Fibroblast of pulmonary artery (primary cell): Measurements from ENCODE around the gene LINS1.
A peak's percentile ranks its signal among the peaks of the same experiment; 100 is the strongest.

Experiments used
- DNase-seq: peaks from one replicate; pipeline ENCODE4 v3.0.0-alpha.2; 2010; ENCODE audit warnings: low read depth
- H3K4me3 ChIP-seq: replicated peaks from 2 replicates; pipeline ENCODE4 v1.5.1; 2011; ENCODE audit warnings: low read depth, mild to moderate bottlenecking, control low read depth, low read length, moderate library complexity
- TF ChIP-seq, protein P1 (sequence below): IDR thresholded peaks from 2 replicates; pipeline ENCODE4 v1.5.1; 2011; ENCODE audit warnings: mild to moderate bottlenecking, control low read depth, low read length, inconsistent platforms; ENCODE audit errors: missing control alignments

The LINS1 gene, protein sequence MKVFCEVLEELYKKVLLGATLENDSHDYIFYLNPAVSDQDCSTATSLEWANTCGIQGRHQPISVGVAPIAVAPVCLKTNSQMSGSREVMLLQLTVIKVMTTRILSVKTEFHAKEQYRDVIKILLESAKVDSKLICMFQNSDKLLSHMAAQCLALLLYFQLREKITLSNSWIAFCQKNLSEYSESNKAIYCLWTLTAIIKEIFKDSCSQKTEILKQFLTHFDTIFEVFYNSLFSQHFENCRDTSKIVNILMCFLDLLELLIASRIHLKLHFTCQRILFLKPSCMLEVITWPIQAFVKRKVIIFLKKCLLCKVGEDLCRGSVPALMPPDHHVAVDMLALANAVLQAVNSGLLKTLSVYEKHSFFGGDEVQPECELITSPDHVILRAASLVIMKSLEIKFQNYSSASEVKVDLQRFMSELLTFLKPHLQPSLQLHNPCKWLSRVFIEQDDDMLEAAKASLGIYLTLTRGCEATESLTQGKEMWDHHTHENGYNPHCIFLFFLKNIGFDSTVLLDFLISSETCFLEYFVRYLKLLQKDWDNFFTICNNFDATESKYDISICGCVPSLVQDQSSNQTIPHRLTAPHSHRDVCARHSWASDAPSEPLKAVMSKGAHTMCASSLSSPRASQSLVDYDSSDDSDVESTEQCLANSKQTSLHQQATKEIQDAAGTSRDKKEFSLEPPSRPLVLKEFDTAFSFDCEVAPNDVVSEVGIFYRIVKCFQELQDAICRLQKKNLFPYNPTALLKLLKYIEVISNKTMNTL

DNA sequence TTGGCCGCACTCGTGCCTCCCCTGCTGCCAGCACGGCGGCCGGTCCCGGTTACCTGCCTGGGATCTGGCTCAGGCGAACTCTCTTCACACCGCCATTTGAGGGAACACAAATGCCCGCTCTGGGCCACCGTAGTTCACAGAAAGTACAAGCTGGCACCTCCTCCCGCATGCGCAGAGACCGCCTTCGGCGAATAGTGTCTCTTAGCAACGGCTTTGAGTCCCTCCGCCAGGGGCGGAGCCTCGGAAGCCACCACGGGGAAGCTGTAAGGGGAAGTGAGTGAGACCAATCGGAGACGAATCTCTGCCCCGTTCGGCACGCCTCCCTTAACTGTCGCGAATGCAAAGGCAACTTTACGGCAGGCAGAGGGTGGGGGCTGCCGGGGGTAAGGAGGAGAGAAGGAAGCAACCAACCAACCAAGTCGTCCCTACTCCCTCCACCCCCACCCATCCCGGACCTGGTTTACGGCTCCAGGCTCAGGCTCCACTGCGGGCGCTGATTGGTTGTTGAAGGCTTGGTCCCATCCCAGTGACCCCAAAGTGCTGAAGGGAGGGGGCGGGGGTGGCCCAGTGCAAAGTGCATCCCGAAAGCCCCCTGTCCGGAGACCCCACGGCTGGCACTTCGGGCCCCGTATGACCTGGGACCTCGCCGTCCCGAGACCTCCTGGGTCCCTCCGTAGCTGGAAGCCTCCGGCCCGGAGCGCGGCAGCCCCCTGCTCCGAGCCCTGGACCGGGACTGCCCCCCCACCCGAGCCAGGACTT is at the start of gene LINS1, which contains the start of gene ASB7:
LINS1 (minus strand) TSS at position 121 of the 759 bp plus-strand sequence. CDS start 21,342 bp downstream, outside the sequence.
ASB7 (plus strand) TSS at position 526 of the 759 bp plus-strand sequence. CDS start 9,628 bp downstream, outside the sequence.
- TF ChIP-seq, protein P1, sequence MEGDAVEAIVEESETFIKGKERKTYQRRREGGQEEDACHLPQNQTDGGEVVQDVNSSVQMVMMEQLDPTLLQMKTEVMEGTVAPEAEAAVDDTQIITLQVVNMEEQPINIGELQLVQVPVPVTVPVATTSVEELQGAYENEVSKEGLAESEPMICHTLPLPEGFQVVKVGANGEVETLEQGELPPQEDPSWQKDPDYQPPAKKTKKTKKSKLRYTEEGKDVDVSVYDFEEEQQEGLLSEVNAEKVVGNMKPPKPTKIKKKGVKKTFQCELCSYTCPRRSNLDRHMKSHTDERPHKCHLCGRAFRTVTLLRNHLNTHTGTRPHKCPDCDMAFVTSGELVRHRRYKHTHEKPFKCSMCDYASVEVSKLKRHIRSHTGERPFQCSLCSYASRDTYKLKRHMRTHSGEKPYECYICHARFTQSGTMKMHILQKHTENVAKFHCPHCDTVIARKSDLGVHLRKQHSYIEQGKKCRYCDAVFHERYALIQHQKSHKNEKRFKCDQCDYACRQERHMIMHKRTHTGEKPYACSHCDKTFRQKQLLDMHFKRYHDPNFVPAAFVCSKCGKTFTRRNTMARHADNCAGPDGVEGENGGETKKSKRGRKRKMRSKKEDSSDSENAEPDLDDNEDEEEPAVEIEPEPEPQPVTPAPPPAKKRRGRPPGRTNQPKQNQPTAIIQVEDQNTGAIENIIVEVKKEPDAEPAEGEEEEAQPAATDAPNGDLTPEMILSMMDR, result no peak
- peak; percentile 100 for DNase-seq
- peak within 1 kb of the TSS; percentile 93 for H3K4me3 ChIP-seq

DNA sequence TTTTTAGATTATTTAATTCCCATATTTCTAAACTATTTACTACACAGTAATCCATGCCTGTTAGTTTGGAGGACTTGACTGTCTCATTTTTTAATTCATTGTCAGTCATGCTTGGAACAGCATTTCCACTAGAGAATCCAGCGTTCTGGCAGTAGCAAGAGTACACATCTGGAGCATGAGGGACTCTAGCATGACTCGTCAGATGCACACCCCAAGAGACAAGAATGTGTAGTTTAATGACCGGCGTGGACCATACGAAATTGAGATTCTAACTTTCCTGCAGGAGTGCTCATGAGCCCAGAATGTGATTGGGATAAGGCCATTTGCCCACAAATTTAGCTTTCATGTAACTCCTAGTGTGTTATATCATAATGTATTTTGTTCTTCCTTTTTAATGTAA is 49.3 kb upstream of the LINS1 start:
- TF ChIP-seq, protein P1, result peak; percentile 4
- no peak overlapping the region for H3K4me3 ChIP-seq
- peak; percentile 26 for DNase-seq

DNA sequence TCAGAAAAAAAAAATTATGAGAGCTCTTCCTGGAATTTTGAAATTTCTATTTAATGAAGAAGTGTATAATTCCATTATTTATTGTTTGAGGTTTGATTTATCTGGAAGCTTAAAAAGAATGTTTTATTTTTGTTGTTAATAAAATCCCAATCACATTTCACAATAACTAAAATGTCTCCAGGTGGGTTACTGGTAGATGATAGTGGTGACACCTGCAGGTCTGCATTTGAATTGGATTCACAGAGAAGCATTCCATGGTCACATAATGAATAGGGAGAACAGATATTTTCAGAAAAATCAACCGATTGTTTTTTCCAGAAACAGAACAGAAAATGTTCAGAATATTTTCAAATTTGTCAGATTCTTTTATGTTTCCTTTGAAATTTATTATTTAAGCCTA is 48.7 kb upstream of the LINS1 start:
- TF ChIP-seq, protein P1, result no peak
- no peak overlapping the region for H3K4me3 ChIP-seq
- DNase-seq, result no peak

DNA sequence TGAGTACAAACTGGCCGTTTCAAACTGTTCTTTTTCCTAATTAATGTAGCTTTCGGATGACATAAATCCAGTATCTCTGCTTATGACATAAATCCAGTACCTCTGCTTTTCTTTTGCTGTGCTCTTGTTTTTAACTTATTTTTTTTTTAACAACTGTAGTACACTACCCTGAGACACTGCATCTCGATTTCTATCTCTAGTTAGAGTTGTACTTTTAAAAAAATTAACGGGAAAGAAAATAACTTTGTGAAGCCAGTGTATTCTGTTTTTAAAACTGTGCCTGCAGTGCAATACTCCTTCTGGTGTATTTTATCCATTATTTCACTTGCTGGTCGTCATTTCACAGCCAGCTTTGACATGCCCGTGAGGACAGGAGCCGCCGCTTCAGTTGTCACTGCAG is 47.0 kb upstream of the LINS1 start:
- no peak overlapping the region for H3K4me3 ChIP-seq
- DNase-seq, result no peak
- TF ChIP-seq, protein P1, result no peak

DNA sequence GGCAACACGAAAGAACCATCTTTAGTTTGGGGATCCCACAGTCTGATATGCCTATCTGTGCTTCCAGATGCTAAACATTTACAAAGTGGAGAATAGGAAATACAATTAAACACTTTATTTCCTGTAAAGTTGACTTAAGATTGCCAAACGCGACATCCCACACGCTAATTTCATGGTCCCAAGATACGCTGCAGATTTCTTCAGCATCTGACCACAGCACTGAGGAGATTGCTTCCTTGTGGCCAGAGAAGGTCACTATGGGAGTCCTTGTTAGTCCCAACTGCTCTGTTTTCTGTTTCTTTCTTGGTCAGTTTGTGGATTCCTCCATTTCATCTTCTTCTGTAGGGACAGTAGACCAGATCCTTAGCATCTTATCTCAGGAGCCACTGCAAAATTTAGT is 43.7 kb upstream of the LINS1 start:
- no peak overlapping the region for H3K4me3 ChIP-seq
- TF ChIP-seq, protein P1, result no peak
- no peak for DNase-seq

DNA sequence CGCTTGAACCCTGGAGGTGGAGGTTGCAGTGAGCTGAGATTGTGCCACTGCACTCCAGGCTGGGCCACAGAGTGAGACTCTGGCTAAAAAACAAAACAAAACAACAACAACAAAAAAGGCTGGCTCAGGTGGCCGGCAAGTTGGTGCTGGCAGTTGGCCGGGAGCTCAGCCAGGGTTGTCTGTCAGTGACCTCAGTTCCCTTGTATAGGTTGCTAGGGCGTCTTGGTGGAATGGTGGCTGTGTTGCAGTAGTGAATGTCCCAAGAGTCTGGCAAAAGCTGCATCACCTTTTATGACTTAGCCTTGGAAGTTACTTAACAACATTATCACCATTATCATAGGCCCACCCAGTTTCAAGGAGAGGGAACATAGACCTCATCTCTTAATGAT is 41.0 kb upstream of the LINS1 start:
- DNase-seq, result no peak
- H3K4me3 ChIP-seq, result no peak overlapping the region
- TF ChIP-seq, protein P1, result no peak
